ENCODE measurements around the gene LPP. TPM values are rescaled to one million over a fixed set of nuclear protein-coding genes. Genes with fewer than 3 reads are reported as not detected.
"Not testable (repeated sequence)": the region's sequence is repeated elsewhere in the genome, so short reads cannot be mapped to it uniquely, and the experiment has no call there.

Gene LPP
- total RNA-seq, 8 experiments from 2014 or later: 6.0 to 77.8 (median 15.4) TPM

DNA sequence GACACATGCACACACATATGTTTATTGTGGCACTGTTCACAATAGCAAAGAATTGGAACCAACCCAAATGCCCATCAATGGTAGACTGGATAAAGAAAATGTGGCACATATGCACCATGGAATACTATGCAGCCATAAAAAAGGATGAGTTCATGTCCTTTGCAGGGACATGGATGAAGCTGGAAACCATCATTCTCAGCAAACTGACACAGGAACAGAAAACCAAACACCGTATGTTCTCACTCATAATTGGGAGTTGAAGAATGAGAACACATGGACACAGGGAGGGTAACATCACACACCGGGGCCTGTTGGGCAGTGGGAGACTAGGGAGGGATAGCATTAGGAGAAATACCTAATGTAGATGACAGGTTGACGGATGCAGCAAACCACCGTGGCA is 291.2 kb downstream of the LPP start:
- ATAC-seq (replicated peaks in 6 of 8); H3K27ac ChIP-seq; H3K4me1 ChIP-seq (replicated peaks in 1 of 2); H3K4me3 ChIP-seq; in situ Hi-C loops (cut with MboI; ENCODE audit: low pct_unique_long_range_greater_than_20kb in 2 of 9, low sequenced_read_pairs in 9 of 9, unreplicated experiment in 9 of 9): not testable (repeated sequence)
- WGBS, 10 experiments: 83 to 100% (median 96%) methylated on average over 1 to 2 of the region's 4 CpGs; no CpG with 5 or more reads in 4 of the 10 experiments

DNA sequence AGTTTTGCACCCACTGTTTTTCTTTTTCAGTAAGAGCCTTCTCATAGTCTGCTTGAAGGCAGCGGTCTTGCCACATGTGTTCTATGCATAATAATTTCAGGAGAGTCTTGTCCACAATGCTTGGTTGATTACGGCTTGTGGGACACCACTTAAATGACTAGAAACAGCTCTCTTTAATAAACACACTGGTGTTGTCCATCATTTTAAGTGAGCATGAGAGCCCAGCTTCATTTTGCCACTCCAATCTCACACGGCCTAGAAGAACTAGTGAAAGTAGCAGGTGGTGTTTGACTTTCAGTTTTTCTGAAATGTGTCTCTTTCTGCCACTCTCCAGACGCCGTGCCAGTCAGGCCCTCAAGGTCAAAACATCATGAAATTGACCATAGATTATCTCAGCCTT is 292.1 kb downstream of the LPP start:
- ATAC-seq (replicated peaks in 6 of 8): no peak
- in situ Hi-C loops (cut with MboI; ENCODE audit: low pct_unique_long_range_greater_than_20kb in 2 of 9, low sequenced_read_pairs in 9 of 9, unreplicated experiment in 9 of 9): no loop called here
- Histone ChIP-seq H3K27ac (no peak overlapping the region), H3K4me1 (replicated peaks in 1 of 2) (no peaks in the 10 kb centered on the region), H3K4me3 (no peak overlapping the region)
- 80 to 100% (median 92%) methylated on average over 1 to 5 of the region's 5 CpGs; no CpG with 5 or more reads in 1 of the 10 experiments for WGBS, 10 experiments

DNA sequence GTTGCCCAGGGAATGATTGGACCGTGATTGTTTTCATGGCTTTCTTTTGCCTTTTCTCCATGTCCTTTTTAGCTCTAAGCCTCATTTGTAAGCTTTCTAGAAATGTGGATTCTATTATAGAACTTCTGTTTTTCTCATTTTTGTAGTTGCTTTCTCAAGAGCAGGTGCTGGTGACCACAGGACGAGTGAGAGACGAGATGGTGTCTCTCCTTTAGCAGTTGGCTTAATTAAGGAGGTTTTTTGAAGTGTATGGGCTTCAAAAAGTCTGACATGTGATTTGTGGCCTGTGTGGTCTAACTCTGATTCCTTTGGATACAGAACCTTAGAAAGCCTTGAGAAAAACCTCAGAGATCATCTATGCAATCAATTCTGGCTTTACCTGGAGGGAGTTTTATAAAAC is 292.8 kb downstream of the LPP start:
- 0 to 100% (median 81%) methylated on average over 1 to 3 of the region's 3 CpGs for WGBS, 10 experiments
- ATAC-seq (replicated peaks in 6 of 8): no peak
- H3K4me3 ChIP-seq: no peak overlapping the region

DNA sequence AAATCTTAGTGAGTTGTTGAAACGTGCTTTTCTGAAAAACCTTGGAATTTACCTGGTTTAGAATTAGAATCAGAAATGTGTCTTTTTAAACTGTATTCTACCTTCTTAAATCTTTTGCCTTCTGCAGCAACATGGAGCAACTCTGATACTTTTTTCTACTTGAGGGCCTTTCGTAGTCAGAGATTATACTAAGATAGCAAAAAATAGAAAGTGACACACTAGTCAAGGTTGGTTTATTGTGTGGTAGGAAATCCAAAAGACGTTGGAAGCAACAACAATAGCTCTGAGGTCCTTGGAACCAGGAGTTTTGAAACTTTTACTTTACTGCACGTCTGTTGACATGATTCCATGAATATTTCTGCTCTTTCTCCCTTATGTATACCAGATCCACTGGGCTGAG is 294.9 kb downstream of the LPP start:
- in situ Hi-C loops (cut with MboI; ENCODE audit: low pct_unique_long_range_greater_than_20kb in 2 of 9, low sequenced_read_pairs in 9 of 9, unreplicated experiment in 9 of 9): no loop called here
- 72 to 100% (median 95%) methylated on average over 1 to 4 of the region's 4 CpGs for WGBS, 10 experiments
- Histone ChIP-seq H3K4me3 (no peak overlapping the region), H3K4me1 (replicated peaks in 1 of 2) (peaks cover 0 to 8% of the 10 kb centered on the region in 2 donors), H3K27ac (no peak overlapping the region)
- ATAC-seq (replicated peaks in 6 of 8): no peak

More for the DNA sequence above, 292.8 kb downstream of the LPP start:
- no peak overlapping the region for H3K27ac ChIP-seq
- H3K4me1 ChIP-seq (replicated peaks in 1 of 2): peaks cover 0 to under 1% of the 10 kb centered on the region in 2 donors
- in situ Hi-C loops (cut with MboI; ENCODE audit: low pct_unique_long_range_greater_than_20kb in 2 of 9, low sequenced_read_pairs in 9 of 9, unreplicated experiment in 9 of 9): no loop called here

DNA sequence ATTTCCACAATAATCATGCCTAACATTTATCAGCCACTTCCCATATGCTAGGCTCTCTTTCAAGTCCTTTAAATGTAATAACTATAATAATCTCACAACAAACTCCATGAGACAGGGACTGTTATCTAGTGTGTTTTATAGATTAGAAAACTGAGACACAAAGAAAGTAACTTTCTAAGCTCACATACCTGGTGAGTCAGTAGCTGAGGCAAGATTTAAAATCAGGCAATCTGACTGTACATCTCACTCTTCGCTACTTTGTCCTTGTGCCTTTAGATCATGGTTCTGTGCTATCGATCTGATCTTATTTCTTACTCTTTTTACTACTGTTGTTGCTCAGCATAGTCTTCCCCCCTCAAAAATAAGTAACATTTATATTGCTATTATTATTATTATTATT is 295.5 kb downstream of the LPP start:
- H3K4me1 ChIP-seq (replicated peaks in 1 of 2): peaks cover 0 to 8% of the 10 kb centered on the region in 2 donors
- no peak overlapping the region for H3K4me3 ChIP-seq
- in situ Hi-C loops (cut with MboI; ENCODE audit: low pct_unique_long_range_greater_than_20kb in 2 of 9, low sequenced_read_pairs in 9 of 9, unreplicated experiment in 9 of 9): no loop called here
- no peak overlapping the region for H3K27ac ChIP-seq
- ATAC-seq (replicated peaks in 6 of 8): no peak
- WGBS, 10 experiments: 86 to 100% (median 100%) methylated on average over 1 to 2 of the region's 2 CpGs; no CpG with 5 or more reads in 3 of the 10 experiments

DNA sequence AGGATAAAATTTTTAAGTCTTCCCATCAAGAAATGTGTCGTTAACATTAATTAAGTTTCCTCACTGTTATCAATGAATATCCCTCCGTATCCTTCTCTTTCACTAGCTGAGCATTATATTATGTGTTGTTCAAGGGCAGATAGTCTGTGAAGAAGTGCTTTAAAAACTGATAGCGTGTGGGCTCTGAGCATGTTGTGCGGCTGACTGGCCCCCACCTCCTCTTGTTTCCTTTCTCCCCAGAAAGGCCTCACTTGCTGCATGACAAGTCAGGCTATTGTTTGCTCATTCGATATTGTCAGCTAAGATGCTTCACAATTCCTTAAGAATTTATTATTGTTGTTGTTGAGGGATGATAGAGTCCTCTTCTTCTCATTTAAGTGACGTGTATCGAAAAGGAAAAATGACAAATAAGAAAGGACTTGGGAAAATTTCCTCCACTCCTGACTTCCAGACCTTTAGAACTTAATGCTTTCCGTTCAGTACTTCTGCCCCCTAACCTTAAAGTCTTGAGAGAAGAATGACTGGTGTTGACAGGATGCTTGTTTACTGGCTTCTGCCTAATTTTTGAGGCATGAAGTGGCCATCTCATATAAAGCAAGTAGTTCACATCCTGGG is 298.3 kb downstream of the LPP start:
- in situ Hi-C loops (cut with MboI; ENCODE audit: low pct_unique_long_range_greater_than_20kb in 2 of 9, low sequenced_read_pairs in 9 of 9, unreplicated experiment in 9 of 9): no loop called here
- Histone ChIP-seq H3K4me1 (replicated peaks in 1 of 2) (peaks cover 0 to 8% of the 10 kb centered on the region in 2 donors), H3K4me3 (no peak overlapping the region), H3K27ac (no peak overlapping the region)
- no peak for ATAC-seq (replicated peaks in 6 of 8)
- WGBS, 10 experiments: 79 to 100% (median 92%) methylated on average over 1 to 8 of the region's 8 CpGs

DNA sequence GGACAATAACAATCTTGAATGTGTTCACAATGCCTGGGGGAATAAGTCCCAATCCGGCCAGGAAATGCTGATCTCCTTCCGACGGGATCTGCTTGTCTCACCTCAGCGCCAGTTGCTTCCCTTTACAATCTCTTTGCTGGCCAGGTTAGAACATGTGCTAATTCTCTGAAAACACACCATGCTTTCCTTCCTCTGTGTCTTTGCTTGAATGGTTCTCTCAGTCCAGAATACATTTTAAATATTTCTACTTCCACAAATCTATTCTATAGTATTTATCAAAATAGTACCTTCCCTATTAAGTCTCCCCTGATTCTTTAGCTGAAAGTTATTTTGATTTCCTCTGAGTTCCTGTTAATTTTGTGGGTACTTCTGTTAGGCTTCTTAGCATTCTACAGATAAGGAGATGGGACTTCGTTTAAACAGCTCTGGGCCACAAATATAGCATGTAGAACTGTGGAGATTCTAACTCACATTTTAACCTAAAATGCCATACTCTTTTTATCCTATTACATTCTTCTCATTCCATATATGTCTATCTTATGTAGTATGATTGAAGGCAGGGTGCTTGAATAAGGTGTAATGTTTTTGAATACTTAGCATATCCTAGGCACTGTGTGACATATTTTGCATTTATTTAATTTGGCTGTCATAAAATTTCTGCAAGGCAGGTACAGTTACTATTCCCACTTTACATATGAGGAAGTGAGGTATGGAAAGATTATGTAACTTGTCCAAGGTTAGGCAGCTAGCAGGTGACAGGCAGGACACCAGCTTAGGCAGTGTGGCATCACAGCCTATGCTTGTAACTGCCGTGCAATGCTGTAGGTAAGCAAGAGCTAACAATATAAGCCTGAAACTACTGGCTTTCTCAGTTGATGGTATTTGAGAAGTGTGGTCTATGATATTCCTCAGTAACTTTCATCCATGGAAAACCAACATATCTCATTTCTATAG is 299.8 kb downstream of the LPP start:
- Histone ChIP-seq H3K27ac (no peak overlapping the region), H3K4me1 (replicated peaks in 1 of 2) (peaks cover 0 to 8% of the 10 kb centered on the region in 2 donors), H3K4me3 (no peak overlapping the region)
- 81 to 100% (median 100%) methylated on average over 1 to 6 of the region's 6 CpGs; no CpG with 5 or more reads in 1 of the 10 experiments for WGBS, 10 experiments
- no peak for ATAC-seq (replicated peaks in 6 of 8)
- in situ Hi-C loops (cut with MboI; ENCODE audit: low pct_unique_long_range_greater_than_20kb in 2 of 9, low sequenced_read_pairs in 9 of 9, unreplicated experiment in 9 of 9): no loop called here

DNA sequence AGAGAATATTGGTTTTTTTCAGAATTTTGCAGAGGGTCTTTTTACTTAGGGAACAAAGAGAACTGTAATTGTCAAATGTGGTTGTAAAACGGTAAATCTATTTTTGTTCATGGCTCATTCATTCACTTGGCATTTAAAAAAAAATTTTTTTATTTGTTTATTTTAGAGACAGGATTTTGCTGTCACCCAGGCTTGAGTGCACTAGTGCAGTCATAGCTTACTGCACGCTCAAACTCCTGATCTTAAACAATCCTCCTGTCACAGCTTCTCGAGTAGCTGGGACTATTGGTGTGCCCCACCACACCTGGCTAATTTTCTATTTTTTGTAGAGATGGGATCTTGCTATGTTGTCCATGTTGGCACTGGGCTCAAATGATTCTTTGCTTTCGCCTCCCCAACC is 301.8 kb downstream of the LPP start:
- in situ Hi-C loops (cut with MboI; ENCODE audit: low pct_unique_long_range_greater_than_20kb in 2 of 9, low sequenced_read_pairs in 9 of 9, unreplicated experiment in 9 of 9): no loop called here
- ATAC-seq (replicated peaks in 6 of 8): no peak
- H3K4me3 ChIP-seq: no peak overlapping the region
- H3K27ac ChIP-seq: no peak overlapping the region
- 0 to 100% (median 87%) methylated on average over 1 to 4 of the region's 4 CpGs; no CpG with 5 or more reads in 1 of the 10 experiments for WGBS, 10 experiments
- peaks cover 0 to 8% of the 10 kb centered on the region in 2 donors for H3K4me1 ChIP-seq (replicated peaks in 1 of 2)

DNA sequence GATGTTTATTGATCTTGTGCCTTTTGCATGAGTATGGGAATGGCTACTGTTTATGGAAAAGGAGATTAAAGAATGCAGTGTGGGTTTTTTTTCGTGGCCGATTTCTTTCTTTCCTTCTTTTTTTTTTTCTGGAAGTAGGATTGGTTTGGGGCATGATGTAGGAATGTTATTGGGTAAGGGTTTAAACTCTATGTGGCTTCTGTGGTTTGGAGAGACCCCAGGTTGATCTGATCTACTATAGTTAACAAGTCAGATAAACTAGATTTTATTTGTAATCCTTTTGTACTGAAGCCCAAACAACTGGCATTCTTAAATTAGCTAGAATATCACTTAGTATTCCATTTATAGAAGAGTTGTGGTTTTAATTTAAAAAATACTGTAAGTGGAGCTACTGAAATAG is 304.8 kb downstream of the LPP start:
- WGBS, 10 experiments: 0 to 90% (median 50%) methylated on average over 1 to 2 of the region's 2 CpGs; no CpG with 5 or more reads in 1 of the 10 experiments
- no peak for ATAC-seq (replicated peaks in 6 of 8)
- Histone ChIP-seq H3K27ac (no peak overlapping the region), H3K4me3 (no peak overlapping the region), H3K4me1 (replicated peaks in 1 of 2) (no peaks in the 10 kb centered on the region)
- in situ Hi-C loops (cut with MboI; ENCODE audit: low pct_unique_long_range_greater_than_20kb in 2 of 9, low sequenced_read_pairs in 9 of 9, unreplicated experiment in 9 of 9): no loop called here

DNA sequence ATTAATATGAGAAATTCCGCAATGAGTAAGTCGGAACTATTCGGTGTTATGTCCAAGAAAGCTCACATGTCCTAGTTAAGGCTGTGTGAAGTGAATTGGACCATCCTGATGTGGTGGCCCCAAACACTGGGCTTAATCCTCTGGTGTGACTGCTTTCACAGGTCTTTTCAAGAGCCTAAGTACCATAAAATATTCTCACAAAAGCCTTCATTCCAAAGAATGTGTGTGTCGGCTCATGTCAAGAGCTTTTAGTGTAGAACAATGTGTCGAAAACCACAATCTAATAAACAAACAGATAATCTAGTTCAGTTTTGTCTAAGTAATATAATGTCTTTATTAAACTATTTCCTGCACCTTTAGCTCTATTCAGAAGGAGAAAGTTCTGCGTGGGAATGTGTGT is 311.4 kb downstream of the LPP start:
- no peak for ATAC-seq (replicated peaks in 6 of 8)
- in situ Hi-C loops (cut with MboI; ENCODE audit: low pct_unique_long_range_greater_than_20kb in 2 of 9, low sequenced_read_pairs in 9 of 9, unreplicated experiment in 9 of 9): no loop called here
- no peak overlapping the region for H3K4me3 ChIP-seq
- H3K4me1 ChIP-seq (replicated peaks in 1 of 2): no peaks in the 10 kb centered on the region
- no peak overlapping the region for H3K27ac ChIP-seq
- 63 to 100% (median 96%) methylated on average over 1 to 6 of the region's 6 CpGs for WGBS, 10 experiments

DNA sequence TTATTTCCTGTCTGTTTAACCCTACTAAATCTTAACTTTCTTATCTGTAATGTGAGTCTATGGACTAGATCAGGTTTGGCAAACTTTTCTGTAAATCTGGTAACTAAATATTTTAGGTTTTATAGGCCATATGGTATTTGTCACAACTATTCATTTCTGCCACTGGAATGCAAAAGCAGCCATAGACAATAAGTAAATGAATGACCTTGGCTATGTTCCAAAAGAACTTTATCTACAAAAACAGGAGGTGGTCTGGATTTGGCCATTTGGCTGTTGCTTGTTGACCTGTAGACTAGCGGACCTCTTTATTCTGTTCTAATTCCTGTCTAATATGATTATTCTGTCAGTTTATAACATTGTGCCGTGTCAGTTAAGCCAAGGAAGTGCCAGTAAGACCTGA is 314.2 kb downstream of the LPP start:
- in situ Hi-C loops (cut with MboI; ENCODE audit: low pct_unique_long_range_greater_than_20kb in 2 of 9, low sequenced_read_pairs in 9 of 9, unreplicated experiment in 9 of 9): no loop called here
- Histone ChIP-seq H3K4me1 (replicated peaks in 1 of 2) (peaks cover 0 to 9% of the 10 kb centered on the region in 2 donors), H3K27ac (no peak overlapping the region), H3K4me3 (no peak overlapping the region)
- WGBS, 10 experiments: 70 to 100% (median 100%) methylated on average over 1 to 2 of the region's 2 CpGs; no CpG with 5 or more reads in 4 of the 10 experiments
- no peak for ATAC-seq (replicated peaks in 6 of 8)

DNA sequence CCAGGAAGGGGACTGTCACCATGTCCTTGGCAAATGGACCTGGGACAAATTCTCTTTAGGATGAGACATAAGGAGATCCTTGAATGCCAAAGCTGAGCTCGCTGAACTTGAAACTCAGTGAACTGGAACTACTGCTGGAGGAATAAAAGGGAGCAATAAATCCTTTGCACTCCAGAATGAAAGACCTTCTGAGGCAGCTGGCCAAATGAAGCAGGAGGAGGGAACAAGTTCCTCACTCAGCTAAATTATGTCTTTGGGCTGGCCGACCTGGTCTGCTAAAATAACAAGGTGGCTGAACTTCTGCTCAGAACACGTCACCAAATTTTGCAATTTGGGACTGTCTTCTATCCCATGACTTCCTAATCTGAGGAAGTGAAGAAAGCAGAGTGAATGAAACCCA is 314.7 kb downstream of the LPP start:
- 27 to 100% (median 59%) methylated on average over 1 to 3 of the region's 3 CpGs; no CpG with 5 or more reads in 2 of the 10 experiments for WGBS, 10 experiments
- in situ Hi-C loops (cut with MboI; ENCODE audit: low pct_unique_long_range_greater_than_20kb in 2 of 9, low sequenced_read_pairs in 9 of 9, unreplicated experiment in 9 of 9): no loop called here
- Histone ChIP-seq H3K27ac (no peak overlapping the region), H3K4me3 (no peak overlapping the region), H3K4me1 (replicated peaks in 1 of 2) (peaks cover 0 to 9% of the 10 kb centered on the region in 2 donors)
- no peak for ATAC-seq (replicated peaks in 6 of 8)

DNA sequence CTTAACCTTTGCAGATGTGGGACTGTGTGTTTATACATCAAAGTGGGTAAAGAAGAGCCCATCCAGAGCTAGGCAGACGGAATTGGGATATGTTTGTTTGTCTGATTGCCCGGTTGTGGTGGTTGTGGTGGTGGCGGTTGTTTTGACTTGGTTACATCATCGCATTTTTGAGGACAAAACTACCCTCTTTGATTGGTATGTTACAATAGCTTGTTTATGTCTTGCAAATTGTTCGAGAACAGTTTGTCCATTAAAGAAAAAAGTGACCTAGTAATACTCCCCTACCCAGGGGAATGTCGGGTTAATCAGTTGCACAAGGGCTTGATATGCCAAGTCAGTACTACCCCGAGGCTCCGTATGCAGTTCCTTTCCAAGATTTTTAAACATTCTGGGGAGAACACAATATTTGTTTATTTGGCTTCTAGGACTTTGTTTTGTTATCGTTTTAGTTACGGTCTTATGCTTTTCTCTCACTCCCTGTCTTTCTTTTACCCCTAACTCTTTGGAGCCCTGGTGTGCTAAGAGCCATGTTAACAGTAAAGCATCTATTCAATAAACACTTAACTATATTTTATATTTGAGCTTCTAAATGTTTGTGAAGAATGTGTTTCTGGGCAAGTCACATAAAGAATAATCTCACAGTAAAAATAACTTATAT is 315.4 kb downstream of the LPP start:
- Histone ChIP-seq H3K4me3 (no peak overlapping the region), H3K4me1 (replicated peaks in 1 of 2) (peaks cover 0 to 9% of the 10 kb centered on the region in 2 donors), H3K27ac (no peak overlapping the region)
- ATAC-seq (replicated peaks in 6 of 8): no peak
- WGBS, 10 experiments: 53 to 100% (median 82%) methylated on average over 2 to 10 of the region's 10 CpGs
- in situ Hi-C loops (cut with MboI; ENCODE audit: low pct_unique_long_range_greater_than_20kb in 2 of 9, low sequenced_read_pairs in 9 of 9, unreplicated experiment in 9 of 9): no loop called here
